Globus pallidus (tissue), 1 donor: Measurements from ENCODE around the gene COL18A1.

Experiments
- DNase-seq: peaks from one replicate; pipeline ENCODE4 v3.0.0-alpha.2; 2015; ENCODE audit warnings: low spot score

The COL18A1 gene

GRCh38 chr21:45480701-45481500 lies 75.9 kb downstream of the COL18A1 start:
- DNase-seq, result no peak

DNA sequence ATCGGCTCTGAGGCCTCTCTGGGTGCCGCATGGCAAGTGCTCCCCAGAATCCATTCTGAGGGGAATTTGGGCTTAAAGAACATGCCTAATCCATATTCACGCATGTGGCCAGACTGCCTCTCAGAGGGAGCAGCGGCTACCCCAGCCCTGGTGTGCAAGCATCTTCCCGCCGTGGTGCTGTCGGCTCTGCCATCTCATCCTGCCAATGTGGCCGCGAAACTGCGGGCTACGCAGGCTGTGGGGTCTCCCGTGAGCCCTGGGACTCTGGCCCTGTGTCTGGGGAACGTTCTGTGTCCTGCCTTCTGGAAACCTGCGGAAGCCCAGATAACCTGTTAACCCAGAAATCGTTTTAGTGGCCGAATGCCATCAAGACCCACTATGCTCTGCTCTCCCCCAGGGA lies 76.6 kb downstream of the COL18A1 start:
- DNase-seq, result no peak

DNA sequence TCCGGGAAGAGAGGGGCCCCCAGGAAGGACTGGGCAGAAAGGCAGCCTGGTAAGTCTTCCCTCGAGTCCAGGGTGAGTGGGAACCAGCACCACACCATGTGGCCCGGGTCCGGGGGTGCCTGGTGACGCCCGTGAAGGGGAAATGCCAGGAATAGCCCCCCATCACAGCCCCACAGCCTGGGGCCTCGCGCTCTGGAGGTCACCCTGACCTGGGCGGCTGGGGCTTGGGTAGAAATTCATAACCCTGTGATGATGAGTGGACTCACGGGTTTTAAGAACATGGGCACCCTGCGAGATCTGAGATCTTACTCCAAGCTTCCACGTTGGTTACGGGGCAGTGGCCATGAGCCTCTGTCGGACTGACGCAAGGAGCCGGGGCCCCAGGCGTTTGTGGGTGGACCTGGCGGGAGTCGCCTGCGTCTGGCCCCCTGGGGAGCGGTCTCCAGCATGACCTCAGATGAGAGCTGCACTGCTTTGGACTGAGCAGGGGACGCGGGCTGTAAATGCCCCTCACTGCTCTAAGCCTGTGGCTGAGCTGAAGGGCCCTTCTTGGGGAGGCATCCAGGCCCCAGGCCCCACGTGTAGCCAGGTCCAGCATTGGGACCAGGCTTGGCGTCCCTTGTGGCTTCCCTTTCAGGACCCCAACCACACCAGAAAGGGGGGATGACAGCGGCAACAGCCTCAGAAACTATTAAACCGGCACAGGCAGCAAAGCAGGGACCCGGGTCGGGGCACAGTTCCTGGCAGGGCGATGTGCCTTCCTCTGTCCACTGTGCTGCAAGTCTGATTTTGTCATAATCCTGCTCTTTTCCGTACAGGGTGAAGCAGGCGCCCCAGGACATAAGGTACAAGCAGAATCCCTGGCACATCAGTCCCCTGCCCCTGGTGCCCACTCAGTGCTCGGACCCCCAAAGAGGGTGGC lies 77.3 kb downstream of the COL18A1 start:
- no peak for DNase-seq

DNA sequence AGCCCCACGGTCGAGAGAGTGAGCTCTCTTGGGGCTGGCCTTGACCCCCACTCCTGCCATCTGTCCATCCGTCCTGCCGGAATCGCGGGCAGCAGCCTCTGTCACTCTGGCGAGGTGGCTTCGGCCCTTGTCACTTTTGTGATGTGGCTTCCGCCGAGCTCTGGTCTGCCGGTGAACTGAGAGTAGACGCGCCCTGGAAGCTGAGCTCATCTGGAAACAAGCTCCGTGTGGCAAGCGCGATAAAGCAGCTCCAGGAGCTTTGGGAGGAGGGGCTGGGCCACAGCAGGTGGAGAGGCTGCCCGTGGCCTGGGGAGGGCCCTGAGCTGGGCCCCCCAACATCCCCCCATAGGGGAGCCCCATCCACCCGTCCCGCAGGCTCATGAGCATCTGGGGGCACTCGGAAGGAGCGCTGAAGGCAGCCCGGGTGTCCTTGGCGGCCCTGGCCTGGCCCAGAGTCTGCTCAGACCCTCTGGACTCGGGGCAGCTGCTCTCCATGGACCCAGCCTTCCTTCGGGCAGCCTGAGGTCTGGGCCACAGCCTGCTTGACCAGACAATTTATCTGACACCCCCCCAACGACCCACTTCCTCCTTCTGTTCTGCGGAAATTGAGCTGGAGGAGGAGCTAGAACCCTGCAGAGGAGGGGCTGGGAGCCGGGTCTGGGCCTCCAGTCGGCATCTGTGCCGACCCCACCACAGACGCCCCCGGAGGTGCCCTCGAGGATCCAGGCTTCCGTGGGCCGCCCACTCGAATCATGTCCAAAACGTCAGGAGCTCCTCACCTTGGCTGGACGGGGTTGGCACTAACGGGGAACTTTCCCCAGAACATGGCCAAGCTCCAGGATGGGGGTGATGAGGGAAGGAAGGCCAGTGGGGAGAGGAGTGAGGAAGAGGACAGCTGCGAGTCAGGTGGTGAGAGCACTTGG lies 78.2 kb downstream of the COL18A1 start:
- peak; percentile 38 for DNase-seq

- no peak for DNase-seq
Measured at GRCh38 chr21:45484318-45484717, 79.4 kb downstream of the COL18A1 start.

DNA sequence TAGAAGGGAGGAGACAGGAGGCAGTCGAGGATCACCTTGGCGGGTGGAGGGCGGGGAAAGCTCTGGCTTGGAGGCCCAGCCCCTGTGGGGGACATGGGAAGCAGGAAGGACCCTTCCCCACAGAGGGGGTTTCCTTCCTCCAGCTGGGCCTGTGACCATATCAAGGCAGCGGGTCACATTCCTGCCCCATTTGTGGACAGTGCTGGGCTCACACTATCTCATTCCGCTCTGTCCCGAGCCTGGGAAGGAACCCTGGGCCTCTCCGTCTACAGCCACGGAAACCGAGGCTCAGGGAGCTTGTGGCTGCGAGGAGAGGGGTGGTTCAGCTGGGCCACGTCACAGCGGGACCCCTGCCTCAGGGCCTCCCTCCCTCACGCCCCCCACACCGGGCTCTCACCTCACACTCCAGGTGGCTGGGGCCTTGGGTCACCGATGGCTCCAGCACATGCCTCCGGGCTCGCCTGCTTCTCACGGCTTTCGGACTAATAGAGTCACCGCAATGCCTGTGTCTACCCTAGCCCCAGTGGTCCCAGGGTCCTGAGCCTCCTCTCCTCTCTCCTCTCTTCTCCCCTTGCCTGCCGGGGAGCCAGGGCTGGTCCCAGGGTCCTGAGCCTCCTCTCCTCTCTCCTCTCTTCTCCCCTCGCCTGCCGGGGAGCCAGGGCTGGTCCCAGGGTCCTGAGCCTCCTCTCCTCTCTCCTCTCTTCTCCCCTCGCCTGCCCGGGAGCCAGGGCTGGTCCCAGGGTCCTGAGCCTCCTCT lies 80.9 kb downstream of the COL18A1 start:
- no peak for DNase-seq

GRCh38 chr21:45486443-45487160 lies 81.6 kb downstream of the COL18A1 start:
- DNase-seq, result no peak

- DNase-seq, result no peak
Measured at GRCh38 chr21:45487161-45487806, 82.3 kb downstream of the COL18A1 start.

DNA sequence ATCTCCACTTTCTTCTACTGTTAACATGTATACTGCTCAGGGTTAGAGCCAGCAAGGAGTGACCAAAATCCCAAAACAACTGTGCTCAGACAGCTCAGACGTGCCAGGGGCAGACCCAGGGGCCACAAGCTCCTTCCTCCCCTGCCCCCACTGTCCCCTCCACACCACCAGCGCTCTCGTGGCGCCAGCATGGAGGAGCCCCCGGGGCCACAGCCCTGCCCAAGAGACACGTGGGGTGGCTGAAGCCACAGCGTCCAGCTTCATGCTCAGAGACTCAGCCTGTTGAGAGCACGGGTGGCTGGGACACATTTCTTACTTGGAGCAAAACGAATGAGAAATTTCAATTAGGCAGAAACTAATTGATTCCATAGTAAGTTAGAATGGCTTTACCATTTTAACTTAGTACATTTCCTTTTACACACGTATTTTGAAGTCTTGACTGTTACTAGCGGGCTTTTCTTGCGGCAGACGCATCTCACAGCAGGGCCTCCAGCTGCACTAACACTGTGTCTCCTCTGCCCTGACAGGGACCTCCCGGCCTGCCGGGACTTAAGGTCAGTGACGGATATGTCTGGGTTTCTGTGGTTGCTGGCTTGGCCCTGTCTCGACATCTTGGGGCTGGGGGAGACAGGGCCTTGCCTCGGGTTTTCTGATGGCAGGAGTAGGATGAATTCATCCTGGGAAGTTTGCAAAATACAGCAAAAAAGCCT lies 83.1 kb downstream of the COL18A1 start:
- no peak for DNase-seq

DNA sequence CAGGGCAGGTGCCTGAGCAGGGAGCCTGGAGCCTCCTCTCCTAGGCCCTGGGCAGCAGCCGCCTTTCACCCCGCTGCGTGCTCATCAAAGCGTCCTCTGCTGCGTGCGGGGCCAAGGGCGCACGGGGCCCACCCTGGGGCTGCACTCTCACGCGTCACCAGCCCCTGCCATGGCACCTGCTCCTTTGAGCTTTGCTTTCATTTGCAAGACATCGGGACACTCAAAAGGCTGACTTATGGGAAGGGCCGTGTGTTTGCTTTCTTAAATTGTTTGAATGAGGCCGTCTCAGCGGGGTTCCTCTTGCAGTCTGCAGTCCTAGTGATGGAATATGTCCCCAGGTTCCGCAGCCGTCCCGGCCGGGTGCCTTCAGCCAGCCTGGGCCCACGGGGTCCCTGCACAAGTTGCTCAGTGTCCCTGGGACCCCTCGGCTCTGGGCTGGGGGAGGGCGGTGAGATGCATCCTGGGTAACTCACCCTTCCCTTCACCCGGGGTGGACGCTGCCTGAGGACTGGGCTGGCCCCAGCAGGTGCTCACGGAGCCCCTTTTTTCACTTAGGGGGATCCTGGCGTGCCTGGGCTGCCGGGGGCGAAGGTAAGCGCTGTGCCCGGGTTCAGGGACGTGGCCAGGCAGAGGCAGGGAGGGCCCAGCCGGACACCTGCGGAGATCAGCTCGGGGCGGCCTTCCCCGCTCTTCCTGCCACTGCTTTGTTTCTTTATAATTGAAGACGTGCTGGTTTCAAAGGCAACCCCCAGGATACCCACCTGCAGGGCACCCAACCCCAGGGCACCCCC lies 84.2 kb downstream of the COL18A1 start:
- DNase-seq, result no peak

DNA sequence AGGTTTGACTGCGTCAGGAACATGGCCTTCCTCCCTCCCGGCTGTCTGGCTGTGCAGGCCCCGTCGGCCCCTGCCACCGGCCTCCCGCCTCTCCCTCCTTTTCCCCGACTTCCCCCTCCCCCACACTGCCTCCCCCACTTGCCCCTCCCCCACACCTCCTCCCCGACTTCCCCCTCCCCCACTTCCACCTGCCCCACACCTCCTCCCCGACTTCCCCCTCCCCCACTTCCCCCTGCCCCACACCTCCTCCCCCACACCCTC lies 84.7 kb downstream of the COL18A1 start:
- DNase-seq, result no peak

- DNase-seq, result no peak
Measured at GRCh38 chr21:45490049-45490731, 85.2 kb downstream of the COL18A1 start.

- no peak for DNase-seq
Measured at GRCh38 chr21:45491056-45491455, 86.1 kb downstream of the COL18A1 start.

DNA sequence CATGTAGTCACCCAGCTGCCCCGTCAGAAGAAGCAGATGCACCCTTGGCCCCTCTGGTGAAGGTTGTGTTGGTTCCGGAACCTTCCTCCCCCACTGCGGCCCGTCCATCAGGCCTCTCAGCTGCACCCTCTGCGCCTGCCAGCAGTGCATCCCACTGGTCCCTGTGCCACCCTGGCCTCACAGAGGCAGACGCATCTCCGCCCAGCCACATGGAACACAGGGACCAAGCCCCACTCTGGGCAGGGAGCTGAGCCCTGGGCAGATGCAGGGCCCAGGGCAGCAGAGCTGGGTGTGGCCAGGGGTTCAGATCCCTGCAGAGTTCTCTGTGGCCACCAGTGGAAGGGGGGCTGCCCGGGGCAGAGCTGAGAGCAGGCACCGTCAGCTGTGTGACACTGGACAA lies 86.7 kb downstream of the COL18A1 start:
- DNase-seq, result no peak

GRCh38 chr21:45492765-45493164 lies 87.8 kb downstream of the COL18A1 start:
- no peak for DNase-seq

DNA sequence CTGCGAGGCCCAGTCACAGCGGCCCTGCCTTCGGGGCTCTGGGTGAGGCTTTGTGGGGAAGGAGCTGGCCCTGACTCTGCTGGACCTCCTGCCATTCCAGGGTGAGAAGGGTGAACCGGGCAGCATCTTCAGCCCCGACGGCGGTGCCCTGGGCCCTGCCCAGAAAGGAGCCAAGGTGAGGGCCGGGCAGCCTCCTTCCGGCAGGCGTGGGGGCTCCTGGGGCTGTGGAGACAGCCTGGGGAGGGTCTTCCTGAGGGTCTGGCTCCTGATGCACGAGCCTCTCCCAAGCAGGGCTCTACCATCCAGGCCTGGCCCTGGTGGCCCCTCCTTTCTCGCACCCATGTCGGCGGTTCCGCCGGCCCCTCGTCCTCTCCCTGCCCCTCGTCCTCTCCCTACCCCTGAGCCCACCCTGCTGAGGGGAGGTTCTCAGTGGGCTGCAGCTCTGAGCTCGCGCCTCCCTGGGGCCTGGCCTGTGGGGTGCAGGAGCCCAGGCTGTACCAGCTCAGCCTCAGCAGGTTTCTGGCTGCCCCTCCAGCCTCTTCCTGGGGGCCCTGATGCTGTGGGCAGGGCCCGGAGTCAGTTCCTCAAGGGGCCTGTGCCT lies 88.5 kb downstream of the COL18A1 start:
- no peak for DNase-seq

DNA sequence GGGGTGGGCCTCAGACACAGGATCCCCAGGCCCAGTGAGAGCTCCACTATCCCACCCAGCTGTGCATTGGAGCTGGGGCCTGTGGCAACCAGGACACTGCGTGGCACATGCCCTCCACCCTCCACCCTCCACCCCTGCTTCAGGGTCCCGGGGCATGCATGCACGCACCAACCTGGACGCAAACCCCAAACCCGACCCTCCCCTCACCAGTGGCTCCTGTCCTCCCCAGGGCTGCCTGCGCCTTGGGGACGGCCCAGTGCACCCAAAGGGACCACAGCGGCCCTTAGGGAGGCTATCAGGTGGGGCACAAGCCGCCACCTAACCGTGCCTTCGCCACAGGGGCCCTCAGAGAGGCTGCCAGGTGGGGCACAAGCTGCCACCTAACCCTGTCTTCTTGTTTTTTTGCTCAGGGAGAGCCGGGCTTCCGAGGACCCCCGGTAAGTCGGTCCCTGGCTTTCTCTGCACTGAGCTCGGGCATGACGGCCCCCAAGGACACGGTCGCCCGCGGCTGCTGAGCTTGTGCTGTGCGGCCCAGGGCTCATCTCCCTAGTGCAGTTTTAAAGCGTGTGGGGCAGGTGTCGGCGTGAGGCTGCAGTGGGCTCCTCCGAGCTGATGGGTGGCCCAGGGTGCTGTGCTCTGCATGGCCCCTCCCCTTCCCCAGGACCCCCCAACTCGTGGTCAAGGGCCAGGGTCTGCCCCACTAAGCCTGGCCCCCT lies 89.3 kb downstream of the COL18A1 start:
- DNase-seq, result no peak
